HEK293 (cell line): ENCODE data around the gene TRIP4.
A peak's percentile ranks its signal among the peaks of the same experiment; 100 is the strongest.

ENCODE experiments used
- CTCF ChIA-PET: fragments of 350-600 bp; formaldehyde crosslinking; extraction: SDS; loops from one replicate; lab custom pipeline; 2021; ENCODE audit warnings: antibody characterized with exemption; lab: Yijun Ruan, JAX
- POLR2A ChIA-PET: fragments of 300-600 bp; formaldehyde crosslinking; extraction: SDS; loops from one replicate; lab custom pipeline; 2020; ENCODE audit warnings: antibody characterized with exemption, inconsistent platforms; lab: Yijun Ruan, JAX
- H3K27ac ChIP-seq: fragments of 200-500 bp; sonication (Bioruptor generic); 2 replicates; pipeline ENCODE4 v1.5.1; 2014; ENCODE audit warnings: low read depth, low read length, control low read depth, inconsistent platforms; ENCODE audit errors: extremely low read depth
- H3K36me3 ChIP-seq, 2 experiments: fragments of 200-500 bp in 1 of 2; sonication (Bioruptor generic) in 1 of 2; 1 replicate in 1 of 2; 2 replicates in 1 of 2; pipeline ENCODE4 v1.5.1; 2014 to 2017; ENCODE audit warnings: inconsistent platforms in 2 of 2, low read length in 2 of 2; ENCODE audit not compliant: control insufficient read depth in 2 of 2, insufficient read depth in 1 of 2
- H3K4me1 ChIP-seq: fragments of 200-500 bp; sonication (Bioruptor generic); 2 replicates; pipeline ENCODE4 v1.5.1; 2014; ENCODE audit warnings: mild to moderate bottlenecking, low read length, inconsistent platforms; ENCODE audit not compliant: control insufficient read depth, insufficient read depth
- H3K4me3 ChIP-seq: 2 replicates; pipeline ENCODE4 v1.5.1; 2011; ENCODE audit warnings: low read depth, mild to moderate bottlenecking, control low read depth, low read length, moderate library complexity
- H3K9me3 ChIP-seq: fragments of 200-500 bp; sonication (Bioruptor generic); 2 replicates; pipeline ENCODE4 v1.5.1; 2014; ENCODE audit warnings: low read depth, low read length, inconsistent platforms; ENCODE audit not compliant: control insufficient read depth, insufficient read depth
- BCL11B ChIP-seq: fragments of 450-650 bp; formaldehyde crosslinking; IDR thresholded peaks from 2 replicates; pipeline ENCODE4 v1.5.1; 2016; ENCODE audit warnings: low read depth, missing biosample characterization, missing genetic modification characterization
- HIC1 ChIP-seq: fragments of 450-650 bp; formaldehyde crosslinking; IDR thresholded peaks from 2 replicates; pipeline ENCODE4 v1.5.1; 2016; ENCODE audit warnings: missing biosample characterization, missing genetic modification characterization
- MEIS1 ChIP-seq: sonication (generic); formaldehyde crosslinking; IDR thresholded peaks from 2 replicates; pipeline ENCODE4 v1.8.1; 2022; ENCODE audit warnings: missing genetic modification reagents, mild to moderate bottlenecking, borderline replicate concordance
- PRDM1 ChIP-seq: fragments of 450-650 bp; formaldehyde crosslinking; IDR thresholded peaks from 2 replicates; pipeline ENCODE4; 2016; ENCODE audit warnings: missing biosample characterization, missing genetic modification characterization
- SCRT2 ChIP-seq: fragments of 450-650 bp; formaldehyde crosslinking; IDR thresholded peaks from 2 replicates; pipeline ENCODE4 v1.5.1; 2016; ENCODE audit warnings: missing biosample characterization, missing genetic modification characterization
- SETDB1 ChIP-seq: IDR thresholded peaks from one replicate; pipeline ENCODE4 v1.6.1; 2017; ENCODE audit warnings: mild to moderate bottlenecking, low read length, moderate library complexity, mixed read lengths; ENCODE audit not compliant: insufficient read length
- ZBTB8A ChIP-seq: fragments of 450-650 bp; formaldehyde crosslinking; IDR thresholded peaks from 2 replicates; pipeline ENCODE4 v1.5.1; 2016; ENCODE audit warnings: missing biosample characterization, missing genetic modification characterization
- ZNF155 ChIP-seq: fragments of 450-650 bp; formaldehyde crosslinking; IDR thresholded peaks from 2 replicates; pipeline ENCODE4 v1.5.1; 2016; ENCODE audit warnings: missing biosample characterization, missing genetic modification characterization
- ZNF174 ChIP-seq: fragments of 450-650 bp; formaldehyde crosslinking; IDR thresholded peaks from 2 replicates; pipeline ENCODE4 v1.5.0; 2017; ENCODE audit warnings: missing biosample characterization, mild to moderate bottlenecking, missing genetic modification characterization
- ZNF2 ChIP-seq: fragments of 450-650 bp; formaldehyde crosslinking; IDR thresholded peaks from 2 replicates; pipeline ENCODE4 v1.5.1; 2016; ENCODE audit warnings: missing biosample characterization, missing genetic modification characterization
- ZNF266 ChIP-seq: fragments of 450-650 bp; formaldehyde crosslinking; IDR thresholded peaks from 2 replicates; pipeline ENCODE4 v1.5.1; 2016; ENCODE audit warnings: missing biosample characterization, missing genetic modification characterization, low read depth
- ZNF394 ChIP-seq: fragments of 450-650 bp; formaldehyde crosslinking; IDR thresholded peaks from 2 replicates; pipeline ENCODE4 v1.5.1; 2016; ENCODE audit warnings: missing biosample characterization, missing genetic modification characterization, mild to moderate bottlenecking, moderate library complexity, borderline replicate concordance
- ZNF473 ChIP-seq: fragments of 450-650 bp; formaldehyde crosslinking; IDR thresholded peaks from 2 replicates; pipeline ENCODE4 v1.5.1; 2017; ENCODE audit warnings: missing biosample characterization, missing genetic modification characterization
- ZNF529 ChIP-seq: fragments of 450-650 bp; formaldehyde crosslinking; IDR thresholded peaks from 2 replicates; pipeline ENCODE4 v1.5.1; 2017; ENCODE audit warnings: missing genetic modification characterization, missing biosample characterization; ENCODE audit not compliant: insufficient replicate concordance
- ZNF530 ChIP-seq: fragments of 450-650 bp; formaldehyde crosslinking; IDR thresholded peaks from 2 replicates; pipeline ENCODE4 v1.5.1; 2016; ENCODE audit warnings: low read depth, missing biosample characterization, missing genetic modification characterization
- ZNF555 ChIP-seq: fragments of 450-650 bp; formaldehyde crosslinking; conservative IDR thresholded peaks from 2 replicates; pipeline ENCODE4 v1.5.1; 2017; ENCODE audit warnings: missing biosample characterization, mild to moderate bottlenecking, missing genetic modification characterization, inconsistent platforms
- ZNF600 ChIP-seq: fragments of 450-650 bp; formaldehyde crosslinking; IDR thresholded peaks from 2 replicates; pipeline ENCODE4 v1.5.1; 2016; ENCODE audit warnings: missing biosample characterization, missing genetic modification characterization
- ZNF623 ChIP-seq: fragments of 450-650 bp; formaldehyde crosslinking; IDR thresholded peaks from 2 replicates; pipeline ENCODE4 v1.5.1; 2016; ENCODE audit warnings: missing biosample characterization, missing genetic modification characterization
- ZNF654 ChIP-seq: fragments of 450-650 bp; formaldehyde crosslinking; IDR thresholded peaks from 2 replicates; pipeline ENCODE4 v1.5.1; 2016; ENCODE audit warnings: low read depth, missing biosample characterization, missing genetic modification characterization
- ZNF701 ChIP-seq: fragments of 450-650 bp; formaldehyde crosslinking; IDR thresholded peaks from 2 replicates; pipeline ENCODE4 v1.5.1; 2016; ENCODE audit warnings: missing biosample characterization, missing genetic modification characterization
- ZNF830 ChIP-seq: fragments of 450-650 bp; IDR thresholded peaks from 2 replicates; pipeline ENCODE4 v1.5.0; 2018; ENCODE audit warnings: missing biosample characterization, missing genetic modification characterization, low read depth, mild to moderate bottlenecking, moderate library complexity
- ZXDB ChIP-seq: fragments of 450-650 bp; formaldehyde crosslinking; IDR thresholded peaks from 2 replicates; pipeline ENCODE4 v1.5.1; 2016; ENCODE audit warnings: missing biosample characterization, missing genetic modification characterization
- TF ChIP-seq, protein P1 (sequence below): fragments of 450-650 bp; formaldehyde crosslinking; IDR thresholded peaks from 2 replicates; pipeline ENCODE4 v1.5.1; 2016; ENCODE audit warnings: missing biosample characterization, missing genetic modification characterization
- TF ChIP-seq, protein P2 (sequence below): fragments of 450-650 bp; formaldehyde crosslinking; IDR thresholded peaks from 2 replicates; pipeline ENCODE4 v1.5.1; 2017; ENCODE audit warnings: missing biosample characterization, missing genetic modification characterization
- TF ChIP-seq, protein P3 (sequence below): fragments of 450-650 bp; IDR thresholded peaks from 2 replicates; pipeline ENCODE4 v1.5.1; 2018; ENCODE audit warnings: missing biosample characterization, missing genetic modification characterization
- TF ChIP-seq, protein P4 (sequence below): fragments of 450-650 bp; formaldehyde crosslinking; IDR thresholded peaks from 2 replicates; pipeline ENCODE4 v1.5.1; 2016; ENCODE audit warnings: missing biosample characterization, missing genetic modification characterization

Gene TRIP4

DNA sequence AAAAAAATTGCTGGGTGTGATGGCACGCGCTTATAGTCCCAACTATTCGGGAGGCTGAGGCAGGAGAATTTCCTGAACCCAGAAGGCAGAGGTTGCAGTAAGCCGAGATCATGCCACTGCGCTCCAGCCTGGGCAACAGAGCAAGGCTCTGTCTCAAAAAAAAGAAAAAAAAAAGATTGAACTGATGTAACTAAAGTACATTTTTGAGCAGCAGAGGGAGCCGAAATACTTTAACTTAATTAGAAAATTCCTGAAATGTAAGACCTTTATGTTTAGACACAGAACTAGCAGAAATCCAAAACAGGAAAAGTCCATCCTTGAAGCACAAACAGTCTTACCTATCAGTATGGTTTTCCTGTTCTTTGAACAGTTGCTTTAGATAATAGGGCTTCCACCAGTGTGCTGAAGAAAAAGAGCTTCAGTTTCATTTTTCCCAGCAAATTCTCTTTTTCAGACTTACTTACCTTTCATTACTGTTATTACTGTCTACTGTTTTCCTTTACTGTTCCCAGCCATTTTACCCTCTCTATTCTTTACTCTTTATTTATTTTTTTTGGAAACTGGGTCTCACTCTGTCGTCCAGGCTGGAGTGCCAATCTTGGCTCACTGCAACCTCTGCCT, 39.3 kb downstream of the TRIP4 start:
- H3K4me1 ChIP-seq = peaks cover 2% of the 10 kb centered on the region; the same call in 1 of the 2 replicates
- POLR2A ChIA-PET = no interaction called here
- no peaks in the 10 kb centered on the region for H3K9me3 ChIP-seq
- no peak overlapping the region for H3K4me3 ChIP-seq
- no peak overlapping the region for H3K27ac ChIP-seq
- CTCF ChIA-PET = interaction anchor here (0.5 to 2.5 kb wide), 7 partner anchors 94 to 320 kb away, joined by 3 to 12 read pairs (median 4); no protein-coding TSS in a partner anchor
- peaks cover 7 to 27% of the 10 kb centered on the region in 2 experiments; a peak in 2 of 3 replicates for H3K36me3 ChIP-seq
- peak; percentile 53 for TF ChIP-seq ZNF654 (tag by site-specific recombination)
- TF ChIP-seq, protein P1, sequence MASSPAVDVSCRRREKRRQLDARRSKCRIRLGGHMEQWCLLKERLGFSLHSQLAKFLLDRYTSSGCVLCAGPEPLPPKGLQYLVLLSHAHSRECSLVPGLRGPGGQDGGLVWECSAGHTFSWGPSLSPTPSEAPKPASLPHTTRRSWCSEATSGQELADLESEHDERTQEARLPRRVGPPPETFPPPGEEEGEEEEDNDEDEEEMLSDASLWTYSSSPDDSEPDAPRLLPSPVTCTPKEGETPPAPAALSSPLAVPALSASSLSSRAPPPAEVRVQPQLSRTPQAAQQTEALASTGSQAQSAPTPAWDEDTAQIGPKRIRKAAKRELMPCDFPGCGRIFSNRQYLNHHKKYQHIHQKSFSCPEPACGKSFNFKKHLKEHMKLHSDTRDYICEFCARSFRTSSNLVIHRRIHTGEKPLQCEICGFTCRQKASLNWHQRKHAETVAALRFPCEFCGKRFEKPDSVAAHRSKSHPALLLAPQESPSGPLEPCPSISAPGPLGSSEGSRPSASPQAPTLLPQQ (tag by site-specific recombination) = no peak
- TF ChIP-seq HIC1 = no peak
- TF ChIP-seq ZNF530 = no peak
- no peak for TF ChIP-seq ZNF701 (tag by site-specific recombination)
- no peak for TF ChIP-seq MEIS1 (CRISPR knock-in tag)
- TF ChIP-seq SCRT2 (tag by site-specific recombination) = no peak
- TF ChIP-seq ZXDB (tag by site-specific recombination) = no peak
- TF ChIP-seq ZNF2 = no peak
- no peak for TF ChIP-seq ZNF473 (tag by site-specific recombination)
- no peak for TF ChIP-seq ZNF155 (tag by site-specific recombination)
- TF ChIP-seq ZNF623 (tag by site-specific recombination) = no peak
- TF ChIP-seq ZNF266 = no peak
- TF ChIP-seq PRDM1 = peak; percentile 84
- no peak for TF ChIP-seq ZNF174 (tag by site-specific recombination)
- TF ChIP-seq, protein P2, sequence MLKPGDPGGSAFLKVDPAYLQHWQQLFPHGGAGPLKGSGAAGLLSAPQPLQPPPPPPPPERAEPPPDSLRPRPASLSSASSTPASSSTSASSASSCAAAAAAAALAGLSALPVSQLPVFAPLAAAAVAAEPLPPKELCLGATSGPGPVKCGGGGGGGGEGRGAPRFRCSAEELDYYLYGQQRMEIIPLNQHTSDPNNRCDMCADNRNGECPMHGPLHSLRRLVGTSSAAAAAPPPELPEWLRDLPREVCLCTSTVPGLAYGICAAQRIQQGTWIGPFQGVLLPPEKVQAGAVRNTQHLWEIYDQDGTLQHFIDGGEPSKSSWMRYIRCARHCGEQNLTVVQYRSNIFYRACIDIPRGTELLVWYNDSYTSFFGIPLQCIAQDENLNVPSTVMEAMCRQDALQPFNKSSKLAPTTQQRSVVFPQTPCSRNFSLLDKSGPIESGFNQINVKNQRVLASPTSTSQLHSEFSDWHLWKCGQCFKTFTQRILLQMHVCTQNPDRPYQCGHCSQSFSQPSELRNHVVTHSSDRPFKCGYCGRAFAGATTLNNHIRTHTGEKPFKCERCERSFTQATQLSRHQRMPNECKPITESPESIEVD = no peak
- peak; percentile 66 for TF ChIP-seq ZNF600 (tag by site-specific recombination)
- TF ChIP-seq, protein P3, sequence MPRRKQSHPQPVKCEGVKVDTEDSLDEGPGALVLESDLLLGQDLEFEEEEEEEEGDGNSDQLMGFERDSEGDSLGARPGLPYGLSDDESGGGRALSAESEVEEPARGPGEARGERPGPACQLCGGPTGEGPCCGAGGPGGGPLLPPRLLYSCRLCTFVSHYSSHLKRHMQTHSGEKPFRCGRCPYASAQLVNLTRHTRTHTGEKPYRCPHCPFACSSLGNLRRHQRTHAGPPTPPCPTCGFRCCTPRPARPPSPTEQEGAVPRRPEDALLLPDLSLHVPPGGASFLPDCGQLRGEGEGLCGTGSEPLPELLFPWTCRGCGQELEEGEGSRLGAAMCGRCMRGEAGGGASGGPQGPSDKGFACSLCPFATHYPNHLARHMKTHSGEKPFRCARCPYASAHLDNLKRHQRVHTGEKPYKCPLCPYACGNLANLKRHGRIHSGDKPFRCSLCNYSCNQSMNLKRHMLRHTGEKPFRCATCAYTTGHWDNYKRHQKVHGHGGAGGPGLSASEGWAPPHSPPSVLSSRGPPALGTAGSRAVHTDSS = no peak
- TF ChIP-seq ZBTB8A (tag by site-specific recombination) = no peak
- no peak for TF ChIP-seq ZNF529 (tag by site-specific recombination)
- TF ChIP-seq ZNF394 = no peak
- TF ChIP-seq BCL11B (tag by site-specific recombination) = no peak
- TF ChIP-seq, protein P4, sequence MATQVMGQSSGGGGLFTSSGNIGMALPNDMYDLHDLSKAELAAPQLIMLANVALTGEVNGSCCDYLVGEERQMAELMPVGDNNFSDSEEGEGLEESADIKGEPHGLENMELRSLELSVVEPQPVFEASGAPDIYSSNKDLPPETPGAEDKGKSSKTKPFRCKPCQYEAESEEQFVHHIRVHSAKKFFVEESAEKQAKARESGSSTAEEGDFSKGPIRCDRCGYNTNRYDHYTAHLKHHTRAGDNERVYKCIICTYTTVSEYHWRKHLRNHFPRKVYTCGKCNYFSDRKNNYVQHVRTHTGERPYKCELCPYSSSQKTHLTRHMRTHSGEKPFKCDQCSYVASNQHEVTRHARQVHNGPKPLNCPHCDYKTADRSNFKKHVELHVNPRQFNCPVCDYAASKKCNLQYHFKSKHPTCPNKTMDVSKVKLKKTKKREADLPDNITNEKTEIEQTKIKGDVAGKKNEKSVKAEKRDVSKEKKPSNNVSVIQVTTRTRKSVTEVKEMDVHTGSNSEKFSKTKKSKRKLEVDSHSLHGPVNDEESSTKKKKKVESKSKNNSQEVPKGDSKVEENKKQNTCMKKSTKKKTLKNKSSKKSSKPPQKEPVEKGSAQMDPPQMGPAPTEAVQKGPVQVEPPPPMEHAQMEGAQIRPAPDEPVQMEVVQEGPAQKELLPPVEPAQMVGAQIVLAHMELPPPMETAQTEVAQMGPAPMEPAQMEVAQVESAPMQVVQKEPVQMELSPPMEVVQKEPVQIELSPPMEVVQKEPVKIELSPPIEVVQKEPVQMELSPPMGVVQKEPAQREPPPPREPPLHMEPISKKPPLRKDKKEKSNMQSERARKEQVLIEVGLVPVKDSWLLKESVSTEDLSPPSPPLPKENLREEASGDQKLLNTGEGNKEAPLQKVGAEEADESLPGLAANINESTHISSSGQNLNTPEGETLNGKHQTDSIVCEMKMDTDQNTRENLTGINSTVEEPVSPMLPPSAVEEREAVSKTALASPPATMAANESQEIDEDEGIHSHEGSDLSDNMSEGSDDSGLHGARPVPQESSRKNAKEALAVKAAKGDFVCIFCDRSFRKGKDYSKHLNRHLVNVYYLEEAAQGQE = no peak
- no peak for TF ChIP-seq ZNF830 (tag by site-specific recombination)
- TF ChIP-seq SETDB1 = no peak
- no peak for TF ChIP-seq ZNF555
